Stimulated activated CD8-positive, alpha-beta memory T cell treated with anti-CD3 and anti-CD28 coated beads, Interleukin-12 subunit alpha, Interleukin-12 subunit beta, amount 100 ng/mL, for 4 hours (primary cell): ENCODE results near the gene ZDHHC7.
"Not testable (repeated sequence)": the region's sequence is repeated elsewhere in the genome, so short reads cannot be mapped to it uniquely, and the experiment has no call there.

Experiments
- DNase-seq: peaks from one replicate; pipeline ENCODE4 v3.0.0-alpha.2; 2020; ENCODE audit warnings: low read depth

Gene ZDHHC7

DNA sequence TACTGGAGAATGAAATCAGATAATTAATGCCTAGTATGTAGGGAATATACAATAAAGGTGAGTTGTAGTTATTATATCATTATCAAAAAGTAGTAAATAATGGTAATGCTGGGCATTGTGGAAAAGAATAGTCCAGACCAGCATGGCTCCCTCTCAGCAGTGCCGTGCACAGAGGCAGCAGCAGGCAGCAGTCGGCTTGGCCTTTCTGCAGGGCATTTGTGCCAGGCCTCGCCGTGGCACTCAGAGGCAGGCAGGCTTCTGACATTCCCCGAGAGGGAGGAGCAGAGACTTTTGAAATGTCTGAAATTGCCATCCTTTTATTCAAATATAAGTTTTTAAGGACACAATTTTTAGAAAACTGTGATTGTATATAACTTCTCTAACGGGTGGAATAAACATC is 31.3 kb upstream of the ZDHHC7 start:
- DNase-seq, result no peak

DNA sequence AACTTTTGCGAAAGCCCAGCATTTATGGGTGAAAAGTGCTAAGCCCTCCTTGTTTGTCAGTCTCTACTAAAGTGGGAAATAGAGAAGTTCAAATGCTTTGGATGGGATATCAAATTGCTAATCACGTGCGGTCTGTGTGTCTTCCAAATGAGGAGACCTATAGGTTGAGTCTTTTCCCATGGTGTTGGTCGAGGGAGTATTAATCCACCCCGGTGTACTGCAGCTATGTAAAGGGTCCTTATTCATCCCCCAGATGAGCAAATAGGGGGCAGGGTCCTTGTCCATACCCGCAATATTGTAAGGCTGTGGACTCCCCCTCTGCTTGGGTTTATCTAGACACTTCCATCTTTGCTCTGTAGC is 30.8 kb upstream of the ZDHHC7 start:
- DNase-seq, result no peak

DNA sequence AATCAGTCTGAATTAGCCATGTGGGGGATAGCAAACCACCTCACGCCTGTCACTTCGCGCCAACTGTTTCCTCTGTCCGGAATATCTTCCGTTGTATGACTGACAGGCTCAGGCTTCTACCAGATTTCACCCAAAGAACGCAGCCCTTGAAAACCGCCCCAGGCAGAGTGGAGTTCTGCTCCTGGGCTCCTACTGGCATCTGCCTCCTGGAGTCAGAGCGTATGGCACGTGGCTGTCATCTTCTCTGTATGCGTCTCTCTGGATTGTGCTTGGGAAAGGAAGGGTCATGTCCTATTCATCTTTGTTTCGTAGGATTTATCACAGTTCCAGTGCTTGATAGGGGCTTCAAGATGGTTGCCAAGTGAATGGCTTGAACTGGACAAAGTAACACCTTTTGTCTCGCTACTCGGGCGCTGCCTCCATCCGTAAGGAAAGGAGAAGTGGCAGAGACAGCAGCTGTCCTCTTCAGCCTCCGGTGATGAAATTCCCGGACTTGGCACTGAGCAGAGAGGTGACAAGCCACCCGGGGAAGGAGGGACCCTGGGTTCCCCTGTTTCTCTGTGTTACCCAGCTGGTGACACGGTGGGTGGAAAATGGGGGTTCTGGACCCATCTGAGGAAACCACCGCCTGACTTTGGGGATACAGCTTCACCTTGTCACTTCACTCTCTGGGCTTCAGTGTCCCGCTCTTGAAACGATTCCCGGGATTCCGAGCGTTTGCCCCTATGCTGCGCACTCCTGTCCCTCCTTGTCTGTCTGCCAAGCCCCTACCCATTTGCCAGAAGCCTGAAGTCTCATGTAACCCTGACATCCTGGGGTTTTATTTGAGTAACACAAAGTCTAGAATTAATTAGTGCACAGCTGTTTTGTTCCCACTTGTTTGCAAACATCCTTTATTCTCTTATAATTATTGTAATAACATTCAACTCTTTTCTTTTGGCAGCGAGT is 30.2 kb upstream of the ZDHHC7 start:
- DNase-seq, result no peak

DNA sequence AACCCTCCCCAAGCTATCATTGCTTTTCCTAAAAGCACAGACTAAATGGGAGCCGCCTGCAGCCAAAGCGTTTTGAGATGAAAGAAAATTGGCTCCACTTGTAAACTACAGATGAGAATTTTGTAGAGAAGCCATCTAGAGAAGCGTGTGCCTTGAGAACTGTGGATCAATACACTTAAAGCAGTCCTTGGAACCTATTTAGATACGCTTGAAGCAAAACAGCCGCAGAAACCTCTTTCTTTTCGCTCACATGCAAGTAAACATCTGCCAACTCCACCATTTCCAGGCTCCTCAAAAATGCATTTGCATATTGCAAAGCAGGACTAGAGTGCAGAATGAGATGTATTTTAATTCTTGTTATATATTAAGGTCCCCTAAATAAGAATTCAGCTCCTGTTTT is 29.4 kb upstream of the ZDHHC7 start:
- DNase-seq, result no peak

DNA sequence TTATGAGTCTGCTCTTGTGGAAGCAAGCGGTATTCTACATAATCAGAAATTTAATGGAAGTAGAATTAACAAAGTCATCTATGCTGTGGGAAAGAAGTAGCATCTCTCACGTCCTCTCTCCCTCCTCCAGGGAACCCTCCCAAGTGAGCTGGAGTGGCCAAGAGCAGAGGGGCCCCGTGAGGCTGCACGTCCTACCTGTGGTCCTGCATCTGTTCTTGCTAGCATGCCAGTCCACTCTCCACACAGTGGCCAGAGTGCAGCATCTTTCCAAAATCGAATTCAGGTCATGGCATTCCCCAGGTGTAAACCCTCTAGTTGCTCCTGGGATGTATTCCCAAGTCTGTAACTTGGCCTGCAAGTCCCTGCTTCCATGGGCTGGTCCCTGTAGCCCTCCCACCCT is 26.4 kb upstream of the ZDHHC7 start:
- no peak for DNase-seq

DNA sequence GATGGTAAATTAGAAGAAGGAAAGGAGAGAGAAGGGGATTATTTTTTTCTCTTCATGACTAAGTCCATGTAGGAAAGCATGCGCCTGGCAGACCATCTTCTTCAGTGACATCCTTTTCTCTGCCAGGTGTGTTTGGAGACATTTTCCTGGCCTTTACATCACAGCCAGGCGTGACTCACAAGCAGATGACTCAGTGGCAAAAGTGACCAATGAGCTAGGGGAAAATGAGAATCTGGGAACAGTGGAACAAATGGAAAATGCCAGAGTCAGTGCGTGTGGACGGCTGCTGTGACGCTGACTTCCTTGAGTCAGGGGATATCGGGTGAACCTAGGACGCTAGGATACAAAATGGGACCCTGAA is 25.7 kb upstream of the ZDHHC7 start:
- no peak for DNase-seq

DNA sequence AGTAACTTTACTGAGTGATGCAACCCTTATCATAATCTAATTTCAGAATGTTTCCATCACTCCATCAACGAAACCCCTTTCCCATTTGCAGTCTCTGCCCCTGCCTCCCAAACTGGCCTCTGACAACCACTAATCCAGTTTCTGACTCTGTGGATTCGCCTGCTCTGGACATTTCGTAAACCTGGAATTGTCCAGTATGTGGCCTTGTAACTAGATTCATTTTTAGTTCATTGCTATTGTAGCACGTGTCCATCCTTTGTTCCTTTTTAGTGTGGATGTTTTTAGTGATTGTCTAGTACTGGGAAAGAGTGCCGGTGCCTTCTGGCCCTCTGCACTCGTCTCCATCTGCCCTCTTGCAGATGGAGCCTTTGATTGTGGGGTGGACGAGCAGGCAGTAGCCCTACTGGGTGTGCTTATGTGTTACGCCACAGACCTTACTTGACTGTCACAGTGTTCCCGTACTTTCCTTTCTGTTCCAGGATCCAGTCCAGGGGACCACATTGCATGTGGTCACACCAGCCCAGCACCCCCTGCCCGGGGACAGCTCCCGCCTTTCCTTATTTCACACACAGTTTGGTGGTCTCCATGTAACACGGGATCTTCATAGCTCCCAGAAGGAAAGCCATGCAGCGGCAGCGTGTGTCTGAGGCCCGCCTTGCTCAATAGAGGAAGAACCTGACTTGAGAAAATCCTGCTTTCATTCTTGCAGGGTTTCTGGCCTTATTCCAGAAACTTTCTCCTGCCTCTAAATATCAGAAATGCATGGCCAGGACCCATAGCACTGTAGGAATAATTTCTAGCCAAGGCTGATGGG is 25.1 kb upstream of the ZDHHC7 start:
- no peak for DNase-seq

DNA sequence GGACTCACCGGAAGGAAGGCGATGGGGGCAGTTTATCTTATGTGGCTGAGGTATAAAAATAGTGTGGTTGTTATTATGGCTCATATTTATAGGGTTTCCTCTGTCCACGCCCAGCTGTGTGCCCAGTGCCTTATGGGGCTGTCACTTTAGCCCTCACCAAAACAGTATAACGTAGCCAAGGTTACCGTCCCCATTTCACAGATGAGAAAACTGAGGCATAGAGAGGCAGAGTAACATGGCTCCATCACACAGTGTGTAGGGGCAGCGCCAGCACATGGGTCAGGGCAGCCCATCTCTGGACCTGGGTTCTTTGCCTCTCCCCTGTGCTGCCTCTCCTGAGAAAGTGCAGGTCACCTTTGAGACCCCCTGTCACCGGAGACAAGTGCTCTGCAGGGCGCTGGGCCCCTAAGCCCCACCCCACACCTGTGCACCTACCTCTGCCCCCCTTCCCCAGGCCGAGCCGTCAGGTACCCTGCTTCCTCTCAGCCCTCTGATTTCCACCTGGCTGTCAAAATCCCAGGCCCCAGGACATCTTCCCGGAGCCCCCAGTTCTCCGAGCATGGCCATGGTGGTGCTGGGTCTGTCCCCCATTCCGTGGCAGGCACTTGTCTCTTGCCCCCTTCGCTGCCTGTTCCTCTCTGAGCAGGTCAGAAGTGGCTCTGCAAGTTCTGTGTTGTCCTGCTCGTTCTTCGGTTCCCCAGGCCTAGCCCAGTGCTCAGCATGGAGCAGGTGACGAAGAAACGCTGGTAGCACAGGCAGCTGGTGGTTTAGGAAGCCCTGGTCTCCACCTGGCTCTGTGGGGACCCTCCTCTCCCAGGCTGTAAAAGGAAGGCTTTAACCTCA is 23.5 kb upstream of the ZDHHC7 start:
- DNase-seq, result no peak

DNA sequence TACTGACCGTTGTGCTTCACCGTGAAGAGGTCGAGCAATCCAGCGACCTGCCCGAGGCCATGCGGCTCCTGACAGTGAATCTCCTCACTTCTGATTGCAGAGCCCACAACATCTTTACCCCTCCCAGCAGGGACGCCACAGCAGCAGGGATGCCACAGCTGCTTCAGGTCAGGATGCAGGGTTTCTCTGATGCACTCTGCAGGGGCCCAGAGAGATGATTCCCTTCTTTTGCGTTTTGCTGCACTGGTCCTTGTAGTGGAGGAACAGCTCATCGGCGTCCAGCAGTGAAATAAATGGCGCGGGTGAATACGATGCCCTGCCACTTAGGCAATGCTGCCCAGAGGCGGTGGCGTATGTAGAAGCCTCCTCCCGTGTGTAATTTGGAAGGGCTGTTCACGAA is 21.8 kb upstream of the ZDHHC7 start:
- no peak for DNase-seq

DNA sequence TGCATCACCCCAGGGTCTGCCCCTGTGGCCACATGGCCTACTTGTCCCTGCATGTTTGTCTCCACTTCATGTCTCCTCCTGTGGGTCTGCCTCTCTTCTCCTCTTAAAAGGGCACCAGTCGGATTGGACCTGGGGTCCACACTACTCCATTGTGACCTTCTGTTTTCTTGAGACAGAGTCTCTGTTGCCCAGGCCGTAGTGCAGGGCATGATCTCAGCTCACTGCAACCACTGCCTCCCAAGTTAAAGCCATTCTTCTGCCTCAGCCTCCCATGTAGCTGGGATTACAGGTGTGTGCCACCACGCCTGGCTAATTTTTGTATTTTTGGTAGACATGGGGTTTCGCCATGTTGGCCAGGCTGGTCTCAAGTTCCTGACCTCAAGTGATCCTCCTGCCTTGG is 20.9 kb upstream of the ZDHHC7 start:
- DNase-seq, result not testable (repeated sequence)

DNA sequence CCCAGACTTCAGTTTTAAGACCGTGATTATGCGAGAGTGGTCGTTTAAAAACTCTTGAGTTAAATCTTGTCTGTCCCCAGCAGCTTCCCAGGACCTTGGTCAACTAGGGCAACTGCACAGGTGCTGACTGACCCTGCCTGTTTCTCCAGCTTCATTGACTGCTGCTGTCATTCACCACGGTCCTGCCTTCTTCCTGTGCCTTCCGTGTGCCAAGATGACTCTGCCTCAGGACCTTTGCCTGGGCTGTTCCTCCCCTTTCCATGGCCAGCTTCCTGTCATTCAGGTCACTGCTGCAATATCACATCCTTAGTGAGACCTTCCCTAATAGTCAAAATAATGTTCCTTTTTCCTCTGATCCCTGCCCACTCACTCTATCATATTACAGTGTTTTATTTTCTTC is 20.1 kb upstream of the ZDHHC7 start:
- DNase-seq, result no peak

DNA sequence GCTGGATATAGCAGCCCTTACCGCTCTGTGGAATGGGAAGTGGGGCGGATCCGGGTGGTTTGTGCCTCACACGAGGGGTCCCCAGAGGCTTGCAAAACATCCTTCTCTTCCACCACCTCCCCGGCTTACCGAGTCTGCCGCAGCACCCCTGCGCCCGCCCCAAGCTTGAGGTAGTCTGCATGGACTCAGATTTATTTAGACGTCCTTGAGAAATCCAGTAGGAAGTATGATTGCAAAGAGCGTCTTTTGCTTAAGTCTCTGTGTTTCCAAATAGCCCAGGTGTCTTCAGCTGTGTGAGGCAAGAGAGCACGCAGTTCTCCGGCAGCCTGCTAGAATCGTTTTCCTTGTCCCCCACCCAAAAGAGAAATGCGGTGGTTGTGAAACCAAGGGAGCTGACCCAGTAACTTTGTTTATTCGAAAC is 18.7 kb upstream of the ZDHHC7 start:
- no peak for DNase-seq

DNA sequence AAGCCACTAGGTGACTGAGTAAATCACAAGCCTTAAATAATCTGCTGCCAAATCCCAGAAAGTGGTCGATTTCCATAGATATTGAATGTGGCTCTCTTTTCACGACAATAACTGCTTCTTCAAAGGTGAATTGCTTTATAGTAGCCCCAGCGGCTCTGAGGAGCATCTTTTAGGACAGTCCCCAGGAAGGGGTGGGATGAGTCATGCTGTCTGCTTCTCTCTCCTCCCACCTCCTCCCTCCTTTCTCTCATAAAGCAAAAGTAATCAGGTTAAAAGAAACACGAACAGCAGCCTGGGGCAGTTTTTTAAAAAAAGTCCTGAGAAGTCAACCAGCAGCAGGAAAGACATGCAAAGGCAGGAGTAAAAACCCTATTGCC is 18.1 kb upstream of the ZDHHC7 start:
- peak; percentile 28 for DNase-seq

DNA sequence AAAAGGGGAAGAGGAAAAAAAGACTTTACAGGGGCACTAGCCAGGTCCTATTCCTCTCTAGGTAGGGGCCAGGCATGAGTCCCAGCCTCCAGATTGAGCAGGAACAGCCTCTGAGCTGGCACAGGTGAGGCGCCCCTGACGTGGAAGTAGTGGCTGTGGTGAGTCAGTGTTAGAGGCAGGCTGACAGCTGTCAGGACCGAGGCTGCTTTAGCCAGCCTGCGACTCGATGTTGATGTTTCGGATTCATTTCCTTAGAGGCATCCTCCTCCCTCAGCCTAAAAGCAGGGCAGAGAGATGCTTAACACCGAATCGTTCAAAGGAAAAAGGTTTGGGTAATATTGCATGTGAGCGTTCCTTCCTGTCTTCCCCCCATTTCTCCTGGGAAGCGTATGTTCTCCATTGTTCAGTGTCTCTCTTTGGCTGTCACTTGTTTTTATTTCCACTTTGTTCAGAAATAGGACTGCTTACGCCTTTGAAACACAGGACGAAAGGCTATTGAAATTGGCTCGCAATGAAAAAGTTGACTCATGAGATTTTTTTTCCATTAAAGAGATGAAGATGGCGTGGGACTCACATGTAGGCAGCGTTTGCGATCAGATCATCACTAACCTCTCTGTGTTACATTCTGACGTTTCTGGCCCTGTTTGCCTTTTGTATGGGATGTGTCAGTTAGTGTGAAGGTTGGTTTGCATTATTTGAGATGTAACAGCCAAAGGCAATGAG is 17.5 kb upstream of the ZDHHC7 start:
- peak; percentile 48 for DNase-seq

DNA sequence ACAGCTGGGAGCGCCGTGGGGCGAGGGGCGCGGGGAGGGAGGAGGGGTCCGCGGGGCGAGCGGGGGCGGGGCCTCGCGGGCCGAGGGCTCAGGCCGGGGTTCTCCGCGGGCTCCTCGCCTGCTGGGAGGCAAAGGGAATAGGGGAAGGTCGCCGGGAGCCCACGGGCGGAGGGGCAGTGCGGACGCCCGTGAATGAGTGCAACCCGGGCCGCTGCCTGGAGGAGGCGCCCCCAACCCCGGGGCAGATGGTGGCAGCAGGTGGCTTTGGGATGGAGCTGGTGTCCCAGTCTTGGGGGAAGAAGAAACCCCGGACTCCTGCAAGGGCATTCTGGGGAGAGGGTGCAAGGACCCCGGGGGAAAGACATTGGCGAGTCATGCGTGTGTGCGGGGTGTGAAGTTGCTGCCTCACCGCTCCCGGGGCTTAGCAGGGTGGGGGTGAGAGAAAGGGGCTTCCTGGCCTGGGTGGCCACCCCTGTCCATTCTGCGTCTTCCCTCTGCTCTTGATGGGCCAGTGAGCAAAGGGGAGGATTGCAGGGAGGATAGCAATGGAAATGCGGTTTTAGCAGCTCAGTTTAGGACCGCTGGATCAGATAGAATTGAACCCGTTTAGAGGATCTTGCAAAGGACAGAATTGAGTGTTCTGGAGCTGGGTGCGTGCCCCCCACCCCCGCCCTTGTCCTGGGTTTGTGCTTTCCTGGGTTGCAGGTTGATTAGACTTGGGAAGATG is 16.8 kb upstream of the ZDHHC7 start:
- no peak for DNase-seq

DNA sequence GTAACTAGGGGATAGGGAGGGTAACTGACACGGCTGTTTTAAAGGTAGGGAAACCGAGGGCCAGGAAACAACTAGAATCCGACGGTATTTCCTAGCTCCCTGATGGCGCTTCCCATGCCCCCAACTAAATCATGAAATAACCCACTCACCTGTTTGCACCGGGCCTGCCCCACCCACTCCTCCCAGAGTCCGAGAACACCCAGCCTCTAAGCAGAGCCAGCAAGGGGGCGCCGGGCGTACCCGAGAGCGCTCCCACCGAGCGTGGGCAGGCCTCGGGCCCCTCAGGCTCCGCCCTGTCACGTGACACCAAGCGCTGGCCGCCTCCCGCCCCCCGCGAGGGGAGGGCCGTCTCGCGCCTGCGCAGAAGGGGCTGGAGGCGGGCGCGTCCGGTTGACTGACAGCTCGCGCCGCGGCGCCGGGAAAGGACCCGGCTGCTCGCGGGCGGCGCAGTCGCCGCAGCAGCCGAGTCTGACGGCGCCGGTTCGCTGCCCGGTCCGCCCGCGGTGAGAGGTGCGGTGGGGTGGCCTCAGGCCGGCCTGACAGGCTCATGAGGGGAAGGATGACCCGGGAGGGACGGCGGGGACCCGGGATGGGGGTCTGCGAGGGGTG is 16.1 kb upstream of the ZDHHC7 start, which contains the start of gene KIAA0513:
KIAA0513 (plus strand) TSS at position 447 of the 609 bp plus-strand sequence. CDS start 39,277 bp downstream, outside the sequence.
- peak; percentile 96 for DNase-seq

DNA sequence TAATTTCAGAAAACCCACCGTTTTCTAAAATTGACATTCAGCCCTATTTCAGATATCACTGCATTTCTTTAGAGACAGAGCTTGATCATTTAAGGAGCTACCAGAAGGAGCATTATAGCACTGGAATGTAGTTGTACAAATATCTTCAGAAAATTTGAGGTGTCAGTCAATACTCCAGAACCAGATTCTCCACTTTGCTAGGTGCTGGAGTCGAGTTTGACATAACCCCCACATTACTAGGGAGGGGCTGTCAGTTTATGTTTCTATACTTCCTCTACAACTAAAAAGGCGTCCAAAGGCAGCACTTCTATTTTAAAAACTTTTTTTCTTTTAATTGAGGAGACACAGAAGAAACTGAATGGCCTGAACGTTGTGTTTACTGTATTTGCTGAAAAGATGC is 15.4 kb upstream of the ZDHHC7 start:
- DNase-seq, result no peak

DNA sequence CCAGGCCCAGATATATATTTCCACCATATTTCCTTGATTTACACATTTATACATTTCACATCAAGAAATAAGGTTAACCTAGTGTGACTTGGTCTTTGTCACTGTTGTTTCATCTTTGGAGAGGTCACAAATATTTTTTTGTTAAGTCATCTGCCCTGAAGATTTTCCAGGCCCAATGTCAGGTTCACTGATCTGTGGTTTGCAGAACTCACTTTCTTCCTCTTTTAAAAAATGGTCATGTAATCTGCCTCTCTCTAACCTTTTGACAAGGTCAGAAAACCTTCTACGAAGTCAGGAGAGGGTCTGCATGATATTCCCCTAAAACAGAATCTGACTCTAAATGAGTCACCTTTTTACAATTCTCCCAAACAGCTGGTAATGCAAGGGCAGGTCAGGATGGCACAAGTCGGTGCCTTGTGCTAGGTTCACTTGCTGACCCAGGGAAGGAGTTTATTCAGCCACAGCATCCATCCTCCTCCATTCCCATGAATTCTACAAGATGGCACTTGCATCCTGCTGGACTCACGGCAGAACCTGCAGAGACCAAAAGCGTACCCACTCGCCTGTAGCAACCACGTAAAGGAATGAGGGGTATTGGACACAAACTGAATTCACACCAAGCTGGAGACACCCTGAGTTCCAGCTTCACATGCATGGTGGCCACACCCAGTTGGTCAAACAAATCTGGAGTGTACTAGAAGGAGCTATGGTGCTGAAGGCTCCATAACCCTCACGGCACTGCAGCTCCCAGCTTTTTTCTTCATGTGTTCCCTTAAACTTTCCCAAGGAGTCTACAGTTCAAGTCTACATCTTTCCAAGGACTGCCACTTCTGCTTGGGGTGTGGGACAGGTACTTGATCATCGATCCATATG is 14.7 kb upstream of the ZDHHC7 start:
- DNase-seq, result no peak

DNA sequence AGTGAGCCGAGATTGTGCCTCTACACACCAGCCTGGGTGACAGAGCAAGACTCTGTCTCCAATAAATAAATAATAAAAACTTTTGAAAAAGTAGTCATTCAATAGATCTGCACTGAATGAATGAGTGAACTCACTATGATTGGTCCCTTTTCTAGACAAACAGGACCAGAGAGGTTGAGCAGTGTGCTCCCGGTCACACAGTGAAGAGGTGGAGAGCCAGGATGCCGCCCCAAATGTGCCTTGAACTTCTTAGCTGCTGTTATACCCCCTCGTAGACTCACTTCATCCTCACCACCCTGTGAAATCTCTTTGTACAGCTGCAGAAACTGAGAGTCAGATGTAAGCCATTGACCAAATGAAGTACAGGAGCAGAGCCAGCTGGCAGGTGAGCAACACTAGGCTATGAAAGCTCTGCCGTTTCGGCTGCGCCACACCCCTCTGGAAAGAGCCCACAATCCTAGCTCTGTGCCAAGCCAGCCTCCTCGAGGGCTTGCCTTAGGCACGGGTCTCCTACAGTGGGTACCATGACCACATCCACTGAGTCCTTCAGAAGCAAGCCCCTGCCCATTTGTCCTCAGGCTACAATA is 8.4 kb upstream of the ZDHHC7 start:
- DNase-seq, result no peak
